Nephron (organoid): ENCODE data around the gene LANCL2.

Experiments used
- H3K27ac Mint-ChIP-seq, 3 experiments: 2 replicates each; pipeline ENCODE4 v1.8.0; 2020; ENCODE audit warnings: mixed read lengths in 3 of 3, mild to moderate bottlenecking in 2 of 3, moderate library complexity in 1 of 3
- H3K27me3 Mint-ChIP-seq: 2 replicates; pipeline ENCODE4 v1.8.0; 2021; ENCODE audit warnings: low read depth, mild to moderate bottlenecking, moderate library complexity, mixed read lengths
- H3K36me3 Mint-ChIP-seq: 2 replicates; pipeline ENCODE4 v1.8.0; 2020; ENCODE audit warnings: low read depth, mixed read lengths
- H3K4me1 Mint-ChIP-seq: 2 replicates; pipeline ENCODE4 v1.8.0; 2020; ENCODE audit warnings: mixed read lengths
- H3K4me3 Mint-ChIP-seq, 3 experiments: 2 replicates each; pipeline ENCODE4 v1.8.0; 2020; ENCODE audit warnings: mild to moderate bottlenecking in 3 of 3, mixed read lengths in 3 of 3, moderate library complexity in 2 of 3
- H3K9me3 Mint-ChIP-seq: 2 replicates; pipeline ENCODE4 v1.8.0; 2020; ENCODE audit warnings: mixed read lengths
- CTCF ChIP-seq, 3 experiments: fragments of 200-600 bp; sonication (generic); IDR thresholded peaks; one replicate each; pipeline ENCODE4 v1.5.0; 2021; ENCODE audit warnings: antibody characterized with exemption in 3 of 3; ENCODE audit not compliant: unreplicated experiment in 3 of 3

Gene LANCL2

GRCh38 chr7:55444786-55445185, 79.6 kb downstream of the LANCL2 start:
- Mint-ChIP-seq H3K36me3 (no peaks in the 10 kb centered on the region), H3K4me3 (no peak overlapping the region), H3K4me1 (no peaks in the 10 kb centered on the region), H3K27me3 (no peaks in the 10 kb centered on the region), H3K27ac (no peak overlapping the region), H3K9me3 (no peaks in the 10 kb centered on the region)
- TF ChIP-seq CTCF (IDR thresholded peaks at IDR 0.05; ENCODE audit: unreplicated experiment in 3 of 3): no peak

GRCh38 chr7:55448526-55448925, 83.4 kb downstream of the LANCL2 start:
- H3K4me1 Mint-ChIP-seq: no peaks in the 10 kb centered on the region

GRCh38 chr7:55449205-55449991, 84.3 kb downstream of the LANCL2 start:
- peaks cover 4% of the 10 kb centered on the region for H3K36me3 Mint-ChIP-seq
- no peak overlapping the region for H3K4me3 Mint-ChIP-seq
- no peak for TF ChIP-seq CTCF (IDR thresholded peaks at IDR 0.05; ENCODE audit: unreplicated experiment in 3 of 3)
- no peaks in the 10 kb centered on the region for H3K9me3 Mint-ChIP-seq
- H3K27me3 Mint-ChIP-seq: no peaks in the 10 kb centered on the region
- no peaks in the 10 kb centered on the region for H3K4me1 Mint-ChIP-seq
- no peak overlapping the region for H3K27ac Mint-ChIP-seq

More at GRCh38 chr7:55448526-55448925, 83.4 kb downstream of the LANCL2 start:
- Mint-ChIP-seq H3K9me3 (no peaks in the 10 kb centered on the region), H3K4me3 (no peak overlapping the region), H3K36me3 (peaks cover 4% of the 10 kb centered on the region), H3K27ac (no peak overlapping the region), H3K27me3 (no peaks in the 10 kb centered on the region)
- no peak for TF ChIP-seq CTCF (IDR thresholded peaks at IDR 0.05; ENCODE audit: unreplicated experiment in 3 of 3)

GRCh38 chr7:55449992-55450535, 84.9 kb downstream of the LANCL2 start:
- TF ChIP-seq CTCF (IDR thresholded peaks at IDR 0.05; ENCODE audit: unreplicated experiment in 3 of 3): no peak
- Mint-ChIP-seq H3K4me1 (no peaks in the 10 kb centered on the region), H3K36me3 (peaks cover 9% of the 10 kb centered on the region), H3K27ac (no peak overlapping the region), H3K27me3 (no peaks in the 10 kb centered on the region), H3K9me3 (peaks cover 2% of the 10 kb centered on the region), H3K4me3 (no peak overlapping the region)

GRCh38 chr7:55452971-55453370, 87.8 kb downstream of the LANCL2 start:
- no peak overlapping the region for H3K4me3 Mint-ChIP-seq
- H3K27me3 Mint-ChIP-seq: no peaks in the 10 kb centered on the region
- no peaks in the 10 kb centered on the region for H3K4me1 Mint-ChIP-seq
- no peak for TF ChIP-seq CTCF (IDR thresholded peaks at IDR 0.05; ENCODE audit: unreplicated experiment in 3 of 3)
- H3K36me3 Mint-ChIP-seq: peaks cover 23% of the 10 kb centered on the region
- no peak overlapping the region for H3K27ac Mint-ChIP-seq
- H3K9me3 Mint-ChIP-seq: peaks cover 22% of the 10 kb centered on the region

GRCh38 chr7:55457801-55458200, 92.7 kb downstream of the LANCL2 start:
- H3K9me3 Mint-ChIP-seq: peaks cover 52% of the 10 kb centered on the region
- no peak for TF ChIP-seq CTCF (IDR thresholded peaks at IDR 0.05; ENCODE audit: unreplicated experiment in 3 of 3)
- H3K27me3 Mint-ChIP-seq: no peaks in the 10 kb centered on the region
- peaks cover 55% of the 10 kb centered on the region for H3K36me3 Mint-ChIP-seq
- H3K4me1 Mint-ChIP-seq: no peaks in the 10 kb centered on the region
- H3K27ac Mint-ChIP-seq: no peak overlapping the region
- no peak overlapping the region for H3K4me3 Mint-ChIP-seq
